HuH-7.5 (cell line): ENCODE data around the gene DEFB126.
"Not testable (repeated sequence)": the region's sequence is repeated elsewhere in the genome, so short reads cannot be mapped to it uniquely, and the experiment has no call there.

Experiments
- DNase-seq: peaks from one replicate; pipeline ENCODE4 v3.0.0; 2011; ENCODE audit warnings: low spot score

DEFB126 gene

GRCh38 chr20:142290-142689 lies at the start of gene DEFB126:
TSS of gene DEFB126 (plus strand) at chr20:142590. CDS start at chr20:142629, 39 bp downstream.
- DNase-seq = no peak

- no peak for DNase-seq
These were observed 48.7 kb upstream of the DEFB126 start for GRCh38 chr20:93641-94040.

GRCh38 chr20:95215-95614 lies 47.2 kb upstream of the DEFB126 start:
- no peak for DNase-seq

GRCh38 chr20:97691-98090 lies 44.7 kb upstream of the DEFB126 start:
- not testable (repeated sequence) for DNase-seq

- no peak for DNase-seq
These were observed 40.4 kb upstream of the DEFB126 start for GRCh38 chr20:101975-102374.

GRCh38 chr20:103456-103855 lies 38.9 kb upstream of the DEFB126 start:
- DNase-seq = no peak

- no peak for DNase-seq
These were observed 30.0 kb upstream of the DEFB126 start for GRCh38 chr20:112396-112795.

- DNase-seq = no peak
These were observed 24.9 kb upstream of the DEFB126 start for GRCh38 chr20:117518-117917.

- not testable (repeated sequence) for DNase-seq
These were observed 12.5 kb upstream of the DEFB126 start for GRCh38 chr20:129786-130323.

- peak; percentile 13 for DNase-seq
These were observed 4.5 kb upstream of the DEFB126 start for GRCh38 chr20:137668-138490.

- no peak for DNase-seq
These were observed 3.5 kb downstream of the DEFB126 start for GRCh38 chr20:145877-146276.

- DNase-seq = no peak
These were observed 9.7 kb downstream of the DEFB126 start for GRCh38 chr20:152131-152530.

- no peak for DNase-seq
These were observed 14.8 kb downstream of the DEFB126 start, which contains the start of gene DEFB127 for GRCh38 chr20:157154-157553. TSS of gene DEFB127 (plus strand) at chr20:157454. CDS start at chr20:157545, 91 bp downstream.

GRCh38 chr20:164618-165017 lies 22.2 kb downstream of the DEFB126 start:
- no peak for DNase-seq

GRCh38 chr20:168876-169275 lies 26.5 kb downstream of the DEFB126 start:
- DNase-seq = no peak

- DNase-seq = no peak
These were observed 41.9 kb downstream of the DEFB126 start for GRCh38 chr20:184288-184687.

- DNase-seq = no peak
These were observed 45.3 kb downstream of the DEFB126 start for GRCh38 chr20:187733-188132.

GRCh38 chr20:189611-190010 lies 47.2 kb downstream of the DEFB126 start, which contains the start of gene DEFB128:
TSS of gene DEFB128 (minus strand) at chr20:189711. CDS start at chr20:189623, 88 bp downstream.
- DNase-seq = no peak
